CD4-positive, alpha-beta T cell treated with Interleukin-10 for 1 hour (primary cell): ENCODE data around the gene RNASE1.
"Not testable (repeated sequence)": the region's sequence is repeated elsewhere in the genome, so short reads cannot be mapped to it uniquely, and the experiment has no call there.

ENCODE experiments used
- DNase-seq: peaks from one replicate; pipeline ENCODE4 v3.0.0-alpha.2; 2020

The RNASE1 gene

DNA sequence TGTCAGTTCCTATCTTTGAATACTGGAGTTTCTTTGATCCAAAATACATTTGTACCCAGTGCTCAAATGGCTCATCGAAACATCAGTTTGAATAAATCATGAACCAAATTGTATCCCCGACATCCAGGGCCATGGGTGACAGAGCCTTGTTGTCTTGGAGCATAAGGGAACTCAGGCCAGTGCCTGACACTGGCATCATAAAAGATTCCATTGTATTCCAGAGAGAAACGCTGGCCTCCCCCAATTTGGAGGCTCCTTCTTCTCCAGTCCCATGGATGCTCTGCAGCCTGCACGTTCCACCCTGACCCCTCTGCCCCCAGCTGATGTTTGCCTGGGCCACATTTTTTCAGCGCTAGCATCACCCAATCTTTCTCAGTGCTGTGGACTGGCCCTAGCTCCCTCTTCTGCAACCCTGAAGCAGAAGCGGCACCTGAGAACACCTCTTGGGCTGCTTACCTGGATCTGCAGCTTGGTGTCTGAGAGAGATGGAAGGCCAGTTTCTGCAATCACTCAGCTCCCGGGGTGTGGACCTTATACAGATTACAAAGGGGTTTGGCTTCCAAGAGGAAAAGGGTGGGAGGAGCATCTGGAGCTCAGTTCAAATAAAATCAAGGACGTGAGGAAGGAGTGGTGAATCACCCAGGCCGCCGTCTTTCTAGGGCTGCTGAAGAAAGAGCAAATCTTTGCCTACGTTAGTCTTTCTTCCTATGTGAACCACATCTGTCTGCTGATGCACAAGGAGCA is at the start of gene RNASE1:
TSS of gene RNASE1 (minus strand) at position 504 of the 744 bp plus-strand sequence. CDS start 776 bp downstream, outside the sequence.
- DNase-seq: no peak

DNA sequence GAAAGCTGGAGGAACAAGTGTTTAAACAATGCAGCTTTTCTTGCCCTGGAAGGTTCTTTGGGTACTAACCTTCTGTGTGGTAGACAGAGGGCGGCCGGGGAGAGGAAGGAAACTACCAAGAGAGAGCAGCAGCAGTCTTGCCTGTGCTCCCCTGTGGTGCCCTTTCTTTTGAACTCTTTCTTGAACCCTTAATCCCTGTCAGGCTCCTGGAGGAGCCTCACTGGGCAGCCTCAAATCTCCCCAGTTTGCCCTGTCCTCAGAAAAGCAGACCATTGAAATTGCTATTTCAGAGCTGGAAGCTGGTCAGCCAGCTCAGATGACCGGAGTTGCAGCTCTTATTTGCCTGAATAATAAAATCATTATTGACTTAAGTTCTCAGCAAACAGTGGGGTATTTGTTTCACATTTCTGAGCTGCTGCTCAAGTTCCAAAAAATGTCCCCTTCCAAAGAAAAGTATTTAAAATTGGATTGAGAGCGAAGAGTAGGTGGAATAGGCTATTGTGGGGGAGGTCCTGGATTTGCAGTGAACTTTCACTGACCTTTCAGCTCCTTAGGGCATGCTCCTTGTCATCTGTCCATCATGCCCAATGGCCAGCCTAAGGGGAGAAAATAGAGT is 46.4 kb upstream of the RNASE1 start:
- DNase-seq: no peak

DNA sequence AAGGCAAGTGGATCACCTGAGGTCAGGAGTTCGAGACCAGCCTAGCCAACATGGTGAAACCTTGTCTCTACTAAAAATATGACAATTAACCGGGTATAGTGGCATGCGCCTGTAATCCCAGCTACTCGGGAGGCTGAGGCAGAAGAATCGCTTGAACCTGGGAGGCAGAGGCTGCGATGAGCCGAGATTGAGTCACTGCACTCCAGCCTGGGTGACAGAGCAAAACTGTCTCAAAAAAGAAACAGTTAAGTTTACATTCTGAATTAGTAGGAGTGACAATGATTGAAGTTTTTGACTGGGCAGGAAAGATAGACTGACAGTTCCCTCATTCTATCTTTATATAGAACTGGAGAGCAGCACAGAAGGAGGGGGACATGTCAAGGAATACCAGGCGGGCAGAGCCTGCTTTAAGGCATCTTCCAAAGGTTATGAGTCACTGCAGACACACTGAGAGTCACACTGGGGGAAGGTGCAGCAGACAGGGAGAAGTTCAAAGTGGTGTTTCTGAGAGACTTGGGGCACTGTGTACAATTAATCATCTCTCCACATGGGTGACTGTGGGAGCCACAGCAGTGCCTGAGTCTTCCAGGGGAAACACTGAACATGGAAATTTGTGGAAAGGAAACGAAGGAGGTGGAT is 45.8 kb upstream of the RNASE1 start:
- DNase-seq: no peak

DNA sequence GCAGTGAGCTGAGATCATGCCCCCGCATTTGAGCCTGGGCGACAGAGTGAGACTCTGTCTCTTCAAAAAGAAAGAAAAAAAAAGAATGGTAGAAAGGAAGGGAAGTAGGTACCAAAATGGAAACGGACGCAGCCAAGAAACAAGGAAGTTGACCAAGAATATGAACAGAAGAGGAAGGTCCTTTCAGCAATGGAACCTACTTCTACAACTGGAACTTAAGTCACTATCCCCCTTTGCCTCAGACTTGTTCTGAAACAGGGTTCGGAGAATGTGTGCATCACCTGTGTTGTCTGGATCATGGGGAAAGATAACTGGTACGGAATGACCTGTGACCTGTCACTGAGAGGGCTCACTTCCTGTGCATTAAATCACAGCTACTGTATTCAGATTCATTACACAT is 43.9 kb upstream of the RNASE1 start:
- no peak for DNase-seq

DNA sequence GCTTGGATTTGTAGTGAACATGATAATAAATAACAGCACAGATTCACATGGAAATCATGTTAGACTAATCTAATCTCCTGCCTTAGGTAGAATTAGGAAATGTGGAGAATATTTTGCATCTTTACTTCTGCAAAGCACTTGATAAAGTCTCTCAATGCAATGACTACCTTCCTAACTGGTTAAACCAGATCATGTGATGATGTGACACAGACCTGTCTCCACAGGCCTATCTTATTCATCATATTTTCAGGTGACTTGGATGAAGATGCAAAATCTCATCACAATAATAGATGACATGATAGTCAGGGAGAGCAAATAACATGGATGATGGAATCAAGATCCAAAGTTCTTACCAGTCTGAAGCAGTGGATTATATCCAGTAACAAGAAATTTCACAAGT is 38.5 kb upstream of the RNASE1 start:
- no peak for DNase-seq

DNA sequence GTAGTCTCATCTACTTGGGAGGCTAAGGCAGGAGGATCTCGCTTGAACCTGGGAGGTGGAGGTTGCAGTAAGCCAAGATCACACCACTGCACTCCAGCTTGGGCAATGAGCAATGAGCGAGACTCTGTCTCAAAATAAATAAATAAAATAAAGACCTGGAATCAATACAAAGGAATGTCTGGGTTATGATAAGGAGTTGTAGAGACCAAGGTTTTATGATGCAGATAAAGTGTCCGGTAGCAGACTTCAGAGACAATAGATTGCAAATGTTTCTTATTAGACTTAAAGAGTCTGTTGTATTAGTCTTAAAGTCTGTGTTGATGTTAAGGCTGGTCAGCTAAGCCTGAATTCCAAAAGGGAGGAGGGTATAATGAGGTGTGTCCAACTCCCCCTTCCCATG is 35.2 kb upstream of the RNASE1 start:
- no peak for DNase-seq

DNA sequence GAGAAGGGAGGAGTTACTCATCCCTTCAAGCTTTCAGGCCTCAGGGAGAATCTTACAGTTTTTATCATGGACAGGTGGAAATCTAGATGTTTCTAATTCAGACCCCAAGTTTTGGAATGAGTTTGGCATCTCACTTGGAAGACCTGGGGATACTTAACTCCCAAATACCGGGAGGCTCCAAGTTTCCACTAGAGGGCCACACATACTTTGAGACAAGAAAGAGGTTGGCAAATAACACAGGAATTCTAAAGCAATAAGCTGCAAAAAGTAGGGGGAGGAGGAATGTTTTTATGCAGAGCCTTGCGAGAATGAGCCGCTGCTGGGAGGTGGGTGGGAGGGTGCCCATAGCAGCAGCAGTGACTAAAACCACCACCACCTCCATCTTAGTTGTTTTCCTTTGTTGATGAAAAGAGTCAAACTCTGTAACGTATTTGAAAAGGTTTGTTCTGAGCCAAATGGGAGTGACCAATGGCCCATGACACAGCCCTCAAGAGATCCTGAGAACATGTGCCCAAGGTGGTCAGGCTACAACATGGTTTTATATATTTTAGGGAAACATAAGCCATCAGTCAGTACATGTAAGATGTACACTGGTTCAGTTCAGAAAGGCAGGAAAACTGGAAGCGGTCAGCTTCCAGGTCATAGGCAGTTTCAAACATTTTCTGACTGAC is 34.2 kb upstream of the RNASE1 start:
- no peak for DNase-seq

DNA sequence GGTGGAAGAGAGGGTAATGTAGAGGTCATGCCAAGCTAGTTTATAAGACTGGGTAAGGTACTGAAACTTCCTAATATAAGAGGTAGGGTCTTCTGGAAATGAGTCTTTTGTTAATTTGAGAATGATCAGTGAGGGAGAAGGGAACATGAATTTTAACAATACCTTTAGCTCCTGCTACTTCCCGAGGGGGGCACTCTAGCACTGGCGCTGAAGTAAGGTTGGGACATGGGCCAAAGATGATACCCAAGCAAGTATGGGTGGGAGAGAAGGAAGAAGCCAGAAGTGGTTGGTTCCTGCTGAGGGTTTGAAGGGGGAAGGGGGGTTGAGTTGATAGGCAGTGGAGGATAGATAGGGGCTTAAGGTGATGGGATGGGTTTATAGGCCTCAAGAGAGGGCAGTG is 32.3 kb upstream of the RNASE1 start:
- no peak for DNase-seq

- no peak for DNase-seq
Observed at GRCh38 chr14:20830831-20831230, 28.2 kb upstream of the RNASE1 start.

- DNase-seq: not testable (repeated sequence)
Observed at GRCh38 chr14:20828024-20828694, 25.5 kb upstream of the RNASE1 start.

GRCh38 chr14:20827326-20827725 is 24.7 kb upstream of the RNASE1 start:
- DNase-seq: no peak

DNA sequence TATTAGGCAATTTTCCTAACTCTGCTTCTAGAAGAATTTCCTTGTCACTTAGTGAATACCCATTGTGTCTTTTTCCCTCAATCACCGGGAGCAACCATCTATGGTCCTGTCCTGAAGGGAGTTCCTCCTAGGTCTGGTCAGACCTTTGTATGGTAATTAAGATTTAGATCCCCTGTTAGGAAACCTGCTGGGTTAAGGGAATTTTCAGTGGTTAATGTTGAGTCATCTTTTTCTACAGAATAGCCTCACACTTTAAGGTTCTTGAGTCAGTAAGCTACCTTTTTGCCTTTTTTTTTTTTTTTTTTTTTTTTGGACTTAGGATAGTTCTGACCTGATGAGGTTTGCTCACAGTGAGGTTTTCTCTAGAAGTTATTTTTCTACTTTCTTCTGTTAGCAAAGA is 24.0 kb upstream of the RNASE1 start:
- not testable (repeated sequence) for DNase-seq

DNA sequence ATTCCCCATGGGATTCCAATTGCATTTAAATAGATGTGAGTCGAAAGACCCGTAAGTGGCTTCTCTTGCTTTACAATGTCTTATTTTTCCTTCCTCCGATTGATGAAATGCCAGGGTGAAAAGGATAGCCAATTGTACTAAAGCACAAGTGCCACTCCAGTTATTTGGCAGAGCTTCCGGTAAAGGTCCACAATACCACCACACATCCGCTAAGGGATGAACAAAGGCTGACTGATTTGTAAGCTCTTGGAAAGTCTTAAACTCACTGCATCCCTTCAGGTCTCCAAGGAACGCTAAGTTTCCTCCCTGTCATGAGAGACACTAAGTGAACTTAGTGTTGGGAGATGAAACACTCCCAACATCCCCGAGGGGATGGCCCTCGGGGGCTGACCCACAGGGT is 21.2 kb upstream of the RNASE1 start:
- no peak for DNase-seq

DNA sequence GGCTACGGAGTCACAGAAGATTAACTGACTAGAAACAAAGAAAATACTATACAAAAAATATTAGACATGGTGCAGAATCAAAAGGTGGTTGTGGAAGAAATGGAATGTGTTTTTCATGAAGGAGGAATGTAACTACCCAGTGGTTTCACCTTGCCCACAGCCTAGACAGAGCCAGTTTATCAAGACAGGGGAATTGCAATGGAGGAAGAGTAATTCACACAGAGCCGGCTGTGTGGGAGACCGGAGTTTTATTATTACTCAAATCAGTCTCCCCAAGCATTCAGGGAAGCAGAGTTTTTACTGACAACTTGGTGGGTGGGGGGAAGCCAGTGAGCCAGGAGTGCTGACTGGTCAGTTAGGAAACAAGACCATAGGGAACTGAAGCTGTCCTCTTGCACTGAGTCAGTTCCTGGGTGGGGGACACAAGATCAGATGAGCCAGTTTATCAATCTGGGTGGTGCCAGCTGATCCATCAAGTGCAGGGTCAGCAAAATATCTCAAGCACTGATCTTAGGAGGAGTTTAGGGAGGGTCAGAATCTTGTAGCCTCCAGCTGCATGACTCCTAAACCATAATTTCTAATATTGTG is 19.0 kb upstream of the RNASE1 start:
- not testable (repeated sequence) for DNase-seq

DNA sequence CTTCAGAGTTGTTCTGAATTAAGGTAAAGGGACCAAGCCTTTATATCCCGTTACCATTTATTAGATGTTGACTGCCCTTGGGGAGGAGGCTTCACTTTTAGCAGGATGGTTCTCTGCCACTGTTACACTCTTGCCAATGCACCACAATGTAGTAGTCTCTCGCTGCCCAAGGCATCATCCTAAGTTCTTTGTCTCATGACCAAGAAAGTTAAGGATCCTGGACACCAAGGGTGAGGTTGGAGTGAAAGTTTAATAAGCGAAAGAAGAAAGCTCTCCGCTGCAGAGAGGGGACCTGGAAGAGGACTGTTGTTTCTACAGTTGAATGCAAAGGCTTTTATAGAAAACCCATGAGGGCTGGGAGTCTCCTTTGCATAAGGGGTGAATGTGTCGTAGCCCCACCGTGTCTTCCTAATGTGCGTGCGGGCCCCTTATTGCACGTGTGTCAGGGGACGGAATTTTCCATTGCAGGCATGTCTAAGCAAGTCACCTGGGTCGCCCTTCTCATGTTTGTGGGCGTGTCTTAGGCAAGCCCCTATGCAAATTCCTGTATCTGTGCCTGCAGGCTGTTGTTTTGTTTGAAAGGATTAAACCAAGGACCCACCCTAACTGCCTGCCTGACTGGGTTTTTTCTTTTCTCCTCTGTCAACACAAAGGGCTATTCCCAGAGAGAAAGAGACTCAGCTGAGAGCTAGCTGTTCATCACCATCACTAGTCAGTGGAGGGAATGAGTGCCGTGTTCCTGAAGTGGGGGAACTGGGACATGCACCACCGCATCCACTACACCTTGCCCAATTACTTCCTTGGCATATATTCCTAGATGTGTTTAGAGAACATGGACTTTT is 17.6 kb upstream of the RNASE1 start:
- no peak for DNase-seq

DNA sequence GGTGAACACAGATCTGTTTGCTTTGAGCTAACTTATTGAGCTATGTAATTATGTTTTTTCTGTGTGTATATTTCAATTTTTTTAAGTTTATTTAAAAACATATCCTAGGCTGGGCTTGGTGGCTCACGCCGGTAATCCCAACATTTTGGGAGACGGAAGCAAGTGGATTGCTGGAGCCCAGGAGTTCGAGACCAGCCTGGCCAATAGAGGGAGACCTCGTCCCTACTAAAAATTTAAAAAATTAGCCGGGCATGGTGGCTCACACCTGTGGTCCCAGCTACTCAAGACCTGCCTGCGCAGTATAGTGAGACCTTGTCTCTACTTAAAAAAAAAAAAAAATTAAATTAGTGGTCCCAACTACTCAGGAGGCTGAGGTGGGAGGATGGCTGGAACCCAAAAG is 16.2 kb upstream of the RNASE1 start:
- DNase-seq: no peak

DNA sequence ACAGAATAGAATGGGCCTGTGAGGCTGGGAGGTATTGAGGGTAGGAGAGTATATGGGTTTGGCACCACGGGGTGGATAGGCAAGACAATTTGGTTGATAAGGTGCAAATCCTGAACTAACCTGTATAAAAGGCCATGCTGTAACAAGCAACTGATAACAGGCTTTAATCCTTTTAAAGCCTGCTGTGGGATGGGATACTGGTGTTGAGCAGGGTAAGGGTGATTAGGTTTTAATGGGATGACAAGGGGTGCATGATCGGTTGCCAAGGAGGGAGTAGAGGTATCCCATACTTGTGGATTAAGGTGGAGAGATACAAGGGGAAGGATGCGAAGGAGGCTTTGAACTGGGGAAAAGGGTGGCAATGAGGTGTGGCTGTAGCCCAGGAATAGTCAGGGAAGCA is 13.3 kb upstream of the RNASE1 start:
- DNase-seq: not testable (repeated sequence)

GRCh38 chr14:20811986-20812975 is 9.6 kb upstream of the RNASE1 start:
- DNase-seq: no peak

- no peak for DNase-seq
Observed at GRCh38 chr14:20809917-20810316, 7.3 kb upstream of the RNASE1 start.

DNA sequence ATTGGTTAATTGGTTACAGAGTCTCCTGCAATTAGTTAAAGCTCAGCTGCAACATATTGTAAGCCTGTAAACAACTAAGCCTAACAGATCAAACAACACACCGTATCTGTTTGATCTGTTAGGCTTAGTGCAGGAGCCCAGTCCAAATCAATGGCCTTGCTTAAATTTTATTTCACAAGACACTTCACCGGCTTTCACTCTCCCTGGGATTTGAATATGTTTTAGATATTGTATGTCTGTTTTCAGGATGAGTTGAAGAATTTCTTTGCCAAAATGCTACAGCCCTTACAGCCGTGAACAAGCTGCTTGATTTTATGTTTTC is 5.5 kb upstream of the RNASE1 start:
- no peak for DNase-seq
